Trophoblast cell (in vitro differentiated cells and primary cell): ENCODE measurements around the gene ANKRD53.

Experiments used
- DNase-seq, 2 donors: peaks; one replicate each; pipeline ENCODE4 v3.0.0-alpha.2; 2016
- H2AFZ ChIP-seq: 2 replicates; pipeline ENCODE4 v1.6.1; 2013; ENCODE audit warnings: low read length, moderate library complexity, mild to moderate bottlenecking; ENCODE audit not compliant: insufficient read depth, poor library complexity
- H2AK5ac ChIP-seq: 2 replicates; pipeline ENCODE4 v1.6.1; 2013; ENCODE audit warnings: mild to moderate bottlenecking, low read length
- H2BK120ac ChIP-seq: 2 replicates; pipeline ENCODE4 v1.6.1; 2013; ENCODE audit warnings: low read length, mild to moderate bottlenecking, moderate library complexity; ENCODE audit not compliant: insufficient read depth, poor library complexity
- H2BK12ac ChIP-seq: 2 replicates; pipeline ENCODE4 v1.6.1; 2013; ENCODE audit warnings: mild to moderate bottlenecking, low read length, moderate library complexity
- H2BK5ac ChIP-seq: 2 replicates; pipeline ENCODE4 v1.6.1; 2013; ENCODE audit warnings: low read length, low read depth, moderate library complexity, mild to moderate bottlenecking; ENCODE audit not compliant: poor library complexity
- H3K14ac ChIP-seq: 2 replicates; pipeline ENCODE4 v1.6.1; 2013; ENCODE audit warnings: mild to moderate bottlenecking, low read length
- H3K18ac ChIP-seq: 2 replicates; pipeline ENCODE4 v1.6.1; 2013; ENCODE audit warnings: mild to moderate bottlenecking, low read length
- H3K23ac ChIP-seq: 2 replicates; pipeline ENCODE4 v1.6.1; 2013; ENCODE audit warnings: low read length
- H3K27ac ChIP-seq: 2 replicates; pipeline ENCODE4 v1.5.1; 2013; ENCODE audit warnings: low read depth, mild to moderate bottlenecking, inconsistent platforms, low read length, moderate library complexity
- H3K27me3 ChIP-seq: 2 replicates; pipeline ENCODE4 v1.6.1; 2013; ENCODE audit warnings: inconsistent platforms, mild to moderate bottlenecking, low read length, moderate library complexity; ENCODE audit not compliant: insufficient read depth
- H3K36me3 ChIP-seq, 2 experiments: 1 replicate in 1 of 2; 2 replicates in 1 of 2; pipeline ENCODE4 v1.6.1; 2013; ENCODE audit warnings: low read length in 2 of 2, mild to moderate bottlenecking in 2 of 2, moderate library complexity in 1 of 2; ENCODE audit not compliant: insufficient read depth in 2 of 2, control insufficient read depth in 1 of 2
- H3K4ac ChIP-seq: 2 replicates; pipeline ENCODE4 v1.6.1; 2013; ENCODE audit warnings: low read depth, mild to moderate bottlenecking, low read length, moderate library complexity
- H3K4me1 ChIP-seq, 2 experiments: 1 replicate in 1 of 2; 2 replicates in 1 of 2; pipeline ENCODE4 v1.6.1; 2013; ENCODE audit warnings: low read length in 2 of 2, mild to moderate bottlenecking in 2 of 2, moderate library complexity in 1 of 2; ENCODE audit not compliant: insufficient read depth in 2 of 2, control insufficient read depth in 1 of 2
- H3K4me2 ChIP-seq: 2 replicates; pipeline ENCODE4 v1.6.1; 2013; ENCODE audit warnings: inconsistent platforms, mild to moderate bottlenecking, low read length, moderate library complexity
- H3K4me3 ChIP-seq: 2 replicates; pipeline ENCODE4 v1.5.1; 2013; ENCODE audit warnings: mild to moderate bottlenecking, low read depth, low read length, inconsistent platforms
- H3K79me1 ChIP-seq: one replicate; pipeline ENCODE4 v1.6.1; 2013; ENCODE audit warnings: low read length
- H3K79me2 ChIP-seq: 2 replicates; pipeline ENCODE4 v1.6.1; 2013; ENCODE audit warnings: low read length, mild to moderate bottlenecking; ENCODE audit not compliant: control insufficient read depth, insufficient read depth, poor library complexity
- H3K9ac ChIP-seq: 2 replicates; pipeline ENCODE4 v1.6.1; 2013; ENCODE audit warnings: mild to moderate bottlenecking, low read length
- H3K9me3 ChIP-seq: 2 replicates; pipeline ENCODE4 v1.6.1; 2013; ENCODE audit warnings: low read depth, mild to moderate bottlenecking, control low read depth, inconsistent platforms, low read length; ENCODE audit not compliant: insufficient read depth
- H4K12ac ChIP-seq: 2 replicates; pipeline ENCODE4 v1.6.1; 2013; ENCODE audit warnings: low read depth, mild to moderate bottlenecking, low read length, moderate library complexity
- H4K8ac ChIP-seq: 2 replicates; pipeline ENCODE4 v1.6.1; 2013; ENCODE audit warnings: low read depth, mild to moderate bottlenecking, low read length, moderate library complexity
- H4K91ac ChIP-seq: one replicate; pipeline ENCODE4 v1.6.1; 2013; ENCODE audit warnings: low read depth, mild to moderate bottlenecking, low read length, moderate library complexity
- WGBS: extraction: QIAGEN DNeasy Blood & Tissue Kit; methylation state at CpG from one replicate; pipeline ENCODE4 v1.1.7; 2013; ENCODE audit warnings: missing lambda C conversion rate; ENCODE audit not compliant: insufficient read length, insufficient coverage; ENCODE audit errors: extremely low coverage; 5-methylcytosine and 5-hydroxymethylcytosine counted together

Gene ANKRD53

DNA sequence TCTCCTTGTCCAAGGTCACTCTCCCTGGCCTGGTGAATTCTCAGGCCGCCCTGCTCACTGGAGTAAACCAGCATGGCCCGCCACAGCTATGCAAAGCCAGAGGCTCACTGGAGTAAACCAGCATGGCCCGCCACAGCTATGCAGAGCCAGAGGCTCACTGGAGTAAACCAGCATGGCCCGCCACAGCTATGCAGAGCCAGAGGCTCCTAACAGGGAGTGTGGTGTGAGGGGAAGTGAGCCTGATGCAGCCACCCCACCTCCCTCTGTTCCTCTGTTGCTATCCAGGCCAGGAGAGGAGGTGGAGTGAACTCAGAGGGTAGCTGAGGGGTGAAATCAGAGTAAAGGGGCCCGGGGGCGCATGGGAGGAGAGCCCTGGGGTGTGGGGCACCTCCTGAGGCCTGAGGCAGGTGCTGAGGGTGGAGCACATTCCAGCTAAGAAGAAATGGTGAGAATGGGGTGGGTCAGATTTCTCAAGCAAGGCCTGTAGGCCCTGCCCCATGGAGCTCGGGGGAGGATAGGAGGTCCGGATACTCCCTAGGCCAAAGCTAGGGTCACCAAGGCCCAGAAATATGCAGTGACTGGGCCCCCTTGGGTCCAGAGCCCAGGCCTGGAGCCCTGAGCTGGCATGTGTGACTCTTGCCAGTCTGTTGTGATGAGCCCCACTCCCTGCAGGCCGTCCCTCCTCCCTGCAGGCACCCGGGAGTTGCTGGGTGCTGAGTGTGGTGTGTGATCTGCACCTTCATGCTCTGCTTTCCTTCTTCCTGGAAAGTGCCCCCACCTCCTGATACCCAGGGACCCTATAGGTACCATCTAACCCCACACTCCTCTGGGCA lies 41.2 kb upstream of the ANKRD53 start:
- no peaks in the 10 kb centered on the region for H3K36me3 ChIP-seq
- H3K18ac ChIP-seq, result no peak overlapping the region
- H3K27ac ChIP-seq, result no peak overlapping the region
- H3K4me1 ChIP-seq, result peaks cover 6 to 9% of the 10 kb centered on the region in 2 experiments
- H3K4ac ChIP-seq, result no peak overlapping the region
- H2AK5ac ChIP-seq, result no peak overlapping the region
- no peak overlapping the region for H2BK12ac ChIP-seq
- peak; percentile 55 to 67 for DNase-seq
- no peaks in the 10 kb centered on the region for H3K79me1 ChIP-seq
- no peak overlapping the region for H2BK5ac ChIP-seq
- no peaks in the 10 kb centered on the region for H3K79me2 ChIP-seq
- H3K4me3 ChIP-seq, result no peak overlapping the region
- H2BK120ac ChIP-seq, result no peak overlapping the region
- WGBS, result no CpG with 5 or more reads among the region's 10 CpGs
- H3K9me3 ChIP-seq, result no peaks in the 10 kb centered on the region
- H3K9ac ChIP-seq, result no peak overlapping the region
- peaks cover 13% of the 10 kb centered on the region for H3K27me3 ChIP-seq
- no peak overlapping the region for H3K23ac ChIP-seq
- H4K91ac ChIP-seq, result no peak overlapping the region
- no peak overlapping the region for H3K14ac ChIP-seq
- no peak overlapping the region for H4K8ac ChIP-seq
- no peak overlapping the region for H4K12ac ChIP-seq
- no peak overlapping the region for H3K4me2 ChIP-seq
- no peak overlapping the region for H2AFZ ChIP-seq

DNA sequence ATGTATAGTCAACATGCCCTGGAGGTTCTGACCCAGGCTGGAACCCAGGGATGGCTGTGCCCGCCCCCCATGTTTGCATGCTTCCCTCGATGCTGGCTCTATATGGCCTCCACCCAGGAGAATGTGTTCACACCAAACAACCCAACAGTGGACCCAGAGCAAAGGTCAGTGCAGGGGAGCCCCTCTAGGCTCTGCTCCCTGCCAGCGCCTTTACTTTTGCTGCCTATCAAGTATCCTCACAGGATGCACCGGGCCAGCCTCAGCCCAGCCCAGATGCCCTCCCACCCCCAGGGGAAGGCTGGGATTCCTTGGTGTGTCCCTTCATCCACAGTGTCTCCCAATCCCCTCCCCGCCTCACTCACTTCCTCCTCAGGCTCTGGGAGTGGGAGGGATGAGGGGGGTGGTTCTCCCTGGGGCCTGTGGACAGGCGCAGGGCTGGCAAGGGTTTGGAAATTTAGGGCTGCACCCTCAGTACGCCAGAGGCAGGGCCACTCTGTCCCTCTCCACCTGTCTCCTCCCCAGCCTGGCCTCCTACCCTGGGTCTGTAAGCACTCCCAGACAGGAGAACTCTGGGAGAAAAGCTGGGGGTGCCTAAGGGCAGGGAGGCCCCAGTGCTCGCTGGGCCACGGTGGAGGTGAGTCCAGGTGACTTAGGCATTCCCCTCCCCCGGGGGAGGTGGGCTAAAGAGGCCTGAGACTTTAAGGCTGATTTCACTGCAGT lies 40.4 kb upstream of the ANKRD53 start:
- H3K9ac ChIP-seq, result no peak overlapping the region
- no peak overlapping the region for H4K91ac ChIP-seq
- H3K4me1 ChIP-seq, result peaks cover 6 to 9% of the 10 kb centered on the region in 2 experiments
- WGBS, result no CpG with 5 or more reads among the region's 10 CpGs
- H2BK120ac ChIP-seq, result no peak overlapping the region
- H2BK5ac ChIP-seq, result no peak overlapping the region
- peaks cover 13% of the 10 kb centered on the region for H3K27me3 ChIP-seq
- no peak overlapping the region for H3K27ac ChIP-seq
- no peak overlapping the region for H2AFZ ChIP-seq
- H3K14ac ChIP-seq, result no peak overlapping the region
- no peak overlapping the region for H4K8ac ChIP-seq
- H3K23ac ChIP-seq, result no peak overlapping the region
- H4K12ac ChIP-seq, result no peak overlapping the region
- no peaks in the 10 kb centered on the region for H3K9me3 ChIP-seq
- H3K4ac ChIP-seq, result no peak overlapping the region
- no peaks in the 10 kb centered on the region for H3K36me3 ChIP-seq
- H3K79me1 ChIP-seq, result no peaks in the 10 kb centered on the region
- no peak overlapping the region for H3K4me2 ChIP-seq
- no peaks in the 10 kb centered on the region for H3K79me2 ChIP-seq
- H3K18ac ChIP-seq, result no peak overlapping the region
- H2BK12ac ChIP-seq, result no peak overlapping the region
- no peak overlapping the region for H3K4me3 ChIP-seq
- no peak overlapping the region for H2AK5ac ChIP-seq
- peak; percentile 13 for DNase-seq

DNA sequence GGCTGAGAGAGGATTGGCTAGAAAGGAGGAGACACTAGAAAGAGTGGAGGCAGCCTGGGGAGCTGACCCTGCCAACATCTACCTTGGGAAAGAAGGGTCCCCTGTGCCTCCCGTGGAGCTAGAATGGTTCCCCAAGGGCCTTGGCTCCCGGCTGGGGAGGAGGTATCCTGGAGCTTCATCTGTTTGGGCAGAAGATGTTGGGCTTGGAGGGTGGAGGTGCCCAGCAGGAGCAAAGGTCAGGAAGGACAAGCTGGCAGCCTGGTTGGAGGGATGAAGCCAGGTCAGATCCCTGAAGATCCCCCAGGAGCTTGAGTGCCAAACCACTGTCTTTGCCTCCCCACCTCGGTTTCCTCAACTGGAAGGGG lies 39.9 kb upstream of the ANKRD53 start:
- no peak overlapping the region for H2BK5ac ChIP-seq
- no peak overlapping the region for H3K9ac ChIP-seq
- no peak overlapping the region for H3K4ac ChIP-seq
- DNase-seq, result no peak
- no peak overlapping the region for H4K12ac ChIP-seq
- H4K8ac ChIP-seq, result no peak overlapping the region
- H3K27ac ChIP-seq, result no peak overlapping the region
- no peak overlapping the region for H2AFZ ChIP-seq
- H4K91ac ChIP-seq, result no peak overlapping the region
- H3K79me2 ChIP-seq, result no peaks in the 10 kb centered on the region
- no peaks in the 10 kb centered on the region for H3K36me3 ChIP-seq
- H3K4me3 ChIP-seq, result no peak overlapping the region
- no peaks in the 10 kb centered on the region for H3K9me3 ChIP-seq
- H3K79me1 ChIP-seq, result no peaks in the 10 kb centered on the region
- H3K27me3 ChIP-seq, result peaks cover 13% of the 10 kb centered on the region
- peaks cover 6 to 9% of the 10 kb centered on the region in 2 experiments for H3K4me1 ChIP-seq
- no peak overlapping the region for H3K14ac ChIP-seq
- H2BK12ac ChIP-seq, result no peak overlapping the region
- no peak overlapping the region for H3K4me2 ChIP-seq
- no CpG with 5 or more reads among the region's 3 CpGs for WGBS
- H3K23ac ChIP-seq, result no peak overlapping the region
- H2BK120ac ChIP-seq, result no peak overlapping the region
- no peak overlapping the region for H3K18ac ChIP-seq
- no peak overlapping the region for H2AK5ac ChIP-seq

DNA sequence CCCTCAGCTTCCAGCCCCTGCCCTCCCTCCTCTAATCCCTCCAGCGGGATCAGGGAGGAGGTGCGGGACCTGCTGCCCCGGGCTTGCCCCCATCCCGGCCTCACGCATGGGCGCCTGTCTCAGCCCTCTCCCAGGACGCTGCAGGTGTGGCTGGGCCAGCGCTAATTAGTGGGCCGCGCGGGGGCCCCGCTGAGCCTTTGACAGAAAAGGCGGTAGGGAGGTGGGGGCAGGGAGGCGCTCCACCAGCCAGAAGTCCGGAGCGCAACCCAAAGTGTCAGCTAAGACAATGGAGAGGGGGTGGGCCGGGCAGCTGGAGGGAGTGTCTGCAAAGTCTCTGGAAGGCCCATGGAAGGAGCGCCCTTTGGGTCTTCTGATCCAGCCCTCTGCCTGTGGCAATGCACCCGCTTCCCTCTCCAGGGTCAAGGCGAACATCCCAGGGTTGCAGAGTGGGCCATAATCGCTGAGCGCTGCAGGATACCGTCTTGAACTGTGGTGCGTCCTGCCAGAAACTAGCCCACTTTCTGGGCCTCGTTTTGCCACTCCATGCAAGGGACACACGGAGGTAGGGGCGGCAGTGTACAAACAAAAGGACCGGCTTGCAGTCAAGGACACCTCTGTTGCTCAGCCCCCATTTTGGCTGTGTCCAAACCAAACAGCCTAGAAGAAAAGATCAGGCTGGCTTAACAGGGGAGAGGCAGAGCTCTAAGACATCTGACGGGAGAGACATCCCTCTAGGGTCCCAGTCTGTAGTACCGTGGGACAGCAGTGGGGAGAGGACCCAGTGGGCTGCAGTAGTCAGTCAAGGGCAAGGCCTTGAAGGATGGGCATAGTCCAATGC lies 39.2 kb upstream of the ANKRD53 start:
- H2BK12ac ChIP-seq, result no peak overlapping the region
- no CpG with 5 or more reads among the region's 30 CpGs for WGBS
- H3K27me3 ChIP-seq, result peaks cover 13% of the 10 kb centered on the region
- no peak overlapping the region for H3K14ac ChIP-seq
- H4K12ac ChIP-seq, result no peak overlapping the region
- DNase-seq, result no peak
- peaks cover 6 to 9% of the 10 kb centered on the region in 2 experiments for H3K4me1 ChIP-seq
- H3K36me3 ChIP-seq, result no peaks in the 10 kb centered on the region
- no peak overlapping the region for H3K4ac ChIP-seq
- no peak overlapping the region for H4K8ac ChIP-seq
- no peak overlapping the region for H2AK5ac ChIP-seq
- no peak overlapping the region for H2AFZ ChIP-seq
- no peak overlapping the region for H4K91ac ChIP-seq
- H3K9ac ChIP-seq, result no peak overlapping the region
- H3K18ac ChIP-seq, result no peak overlapping the region
- H3K79me2 ChIP-seq, result no peaks in the 10 kb centered on the region
- no peak overlapping the region for H3K27ac ChIP-seq
- H3K23ac ChIP-seq, result no peak overlapping the region
- H2BK5ac ChIP-seq, result no peak overlapping the region
- H2BK120ac ChIP-seq, result no peak overlapping the region
- H3K4me3 ChIP-seq, result no peak overlapping the region
- H3K4me2 ChIP-seq, result no peak overlapping the region
- H3K9me3 ChIP-seq, result no peaks in the 10 kb centered on the region
- no peaks in the 10 kb centered on the region for H3K79me1 ChIP-seq
